ENCODE results near the gene RRP8. TPM values are rescaled to one million over a fixed set of nuclear protein-coding genes. Genes with fewer than 3 reads are reported as not detected.

The RRP8 gene
- total RNA-seq, 2 experiments from 2014 or later = 39.6 to 43.1 TPM

GRCh38 chr11:6640036-6640984 lies 36.9 kb upstream of the RRP8 start:
- no peak for DNase-seq
- no peaks in the 10 kb centered on the region for H3K4me1 Mint-ChIP-seq (ENCODE audit: low read depth)
- ChIA-PET POLR2A (interaction anchor here (1.1 kb wide), 1 partner anchor 21 kb away, joined by 4 read pairs; the partner anchor contains the start of gene TPP1), CTCF (interaction anchor here (1.0 kb wide), 1 partner anchor 109 kb away, joined by 3 read pairs; no protein-coding TSS in a partner anchor)
- TF ChIP-seq CTCF (IDR thresholded peaks at IDR 0.05) = no peak
- intact Hi-C loops (cut with micrococcal nuclease) = no loop called here
- no peak overlapping the region for H3K27ac Mint-ChIP-seq
- no peak for ATAC-seq
- H3K4me3 Mint-ChIP-seq = no peak overlapping the region
- no peaks in the 10 kb centered on the region for H3K27me3 Mint-ChIP-seq
- H3K9me3 Mint-ChIP-seq = no peaks in the 10 kb centered on the region
- H3K36me3 Mint-ChIP-seq (ENCODE audit: low read depth) = no peaks in the 10 kb centered on the region

- Mint-ChIP-seq H3K27me3 (no peaks in the 10 kb centered on the region), H3K4me1 (ENCODE audit: low read depth) (no peaks in the 10 kb centered on the region), H3K9me3 (no peaks in the 10 kb centered on the region), H3K36me3 (ENCODE audit: low read depth) (no peaks in the 10 kb centered on the region), H3K27ac (no peak overlapping the region), H3K4me3 (no peak overlapping the region)
- POLR2A ChIA-PET = no interaction called here
- intact Hi-C loops (cut with micrococcal nuclease) = no loop called here
- ATAC-seq (no peak), DNase-seq (no peak)
- no peak for TF ChIP-seq CTCF (IDR thresholded peaks at IDR 0.05)
- CTCF ChIA-PET = no interaction called here
Observed at GRCh38 chr11:6638429-6638828, 35.0 kb upstream of the RRP8 start.

- no peaks in the 10 kb centered on the region for H3K27me3 Mint-ChIP-seq
- H3K27ac Mint-ChIP-seq = no peak overlapping the region
- TF ChIP-seq CTCF (IDR thresholded peaks at IDR 0.05) = no peak
- no peak overlapping the region for H3K4me3 Mint-ChIP-seq
- ChIA-PET CTCF (no interaction called here), POLR2A (interaction anchor here (1.2 kb wide), 1 partner anchor 19 kb away, joined by 3 read pairs; no protein-coding TSS in a partner anchor)
- no peaks in the 10 kb centered on the region for H3K36me3 Mint-ChIP-seq (ENCODE audit: low read depth)
- DNase-seq (no peak), ATAC-seq (no peak)
- intact Hi-C loops (cut with micrococcal nuclease) = no loop called here
- H3K4me1 Mint-ChIP-seq (ENCODE audit: low read depth) = peaks cover under 1% of the 10 kb centered on the region
- H3K9me3 Mint-ChIP-seq = no peaks in the 10 kb centered on the region
Observed at GRCh38 chr11:6637871-6638270, 34.5 kb upstream of the RRP8 start.

GRCh38 chr11:6636480-6636879 lies 33.1 kb upstream of the RRP8 start:
- ChIA-PET CTCF (no interaction called here), POLR2A (interaction anchor here (1.2 kb wide), 1 partner anchor 20 kb away, joined by 3 read pairs; no protein-coding TSS in a partner anchor)
- intact Hi-C loops (cut with micrococcal nuclease) = no loop called here

More at GRCh38 chr11:6636480-6636879, 33.1 kb upstream of the RRP8 start:
- ATAC-seq = no peak
- no peak for DNase-seq
- TF ChIP-seq CTCF (IDR thresholded peaks at IDR 0.05) = no peak
- no peak overlapping the region for H3K4me3 Mint-ChIP-seq
- H3K9me3 Mint-ChIP-seq = no peaks in the 10 kb centered on the region
- peaks cover 5% of the 10 kb centered on the region for H3K4me1 Mint-ChIP-seq (ENCODE audit: low read depth)
- H3K36me3 Mint-ChIP-seq (ENCODE audit: low read depth) = no peaks in the 10 kb centered on the region
- no peak overlapping the region for H3K27ac Mint-ChIP-seq
- H3K27me3 Mint-ChIP-seq = no peaks in the 10 kb centered on the region
